Common myeloid progenitor, CD34-positive (primary cell): ENCODE measurements around the gene SLC5A9.
"Not testable (repeated sequence)": the region's sequence is repeated elsewhere in the genome, so short reads cannot be mapped to it uniquely, and the experiment has no call there.

ENCODE experiments used
- CTCF ChIA-PET: fragments of 350-600 bp; sonication (Branson Sonifier 250); formaldehyde crosslinking; loops from one replicate; lab custom pipeline; 2021; ENCODE audit warnings: antibody characterized with exemption; lab: Charles Lee
- POLR2A ChIA-PET: fragments of 350-600 bp; sonication (Branson Sonifier 250); formaldehyde crosslinking; loops from one replicate; lab custom pipeline; 2021; ENCODE audit warnings: antibody characterized with exemption; lab: Charles Lee
- DNase-seq, 3 donors: peaks; one replicate each; pipeline versions ENCODE4 v3.0.0 to v3.0.0-alpha.2; 2013
- H3K27ac ChIP-seq, 2 experiments: 1 replicate in 1 of 2; 2 replicates in 1 of 2; pipeline ENCODE4 v1.7.0; 2013; ENCODE audit warnings: inconsistent platforms in 2 of 2, low read length in 2 of 2, mild to moderate bottlenecking in 2 of 2, low read depth in 1 of 2, moderate library complexity in 1 of 2; ENCODE audit not compliant: severe bottlenecking in 2 of 2, insufficient read depth in 1 of 2, poor library complexity in 1 of 2
- H3K27me3 ChIP-seq, 5 experiments: replicated peaks in 2 of 5; 1 replicate in 3 of 5; 2 replicates in 2 of 5; pipeline versions ENCODE4 v1.6.1 to v1.7.0; 2013; ENCODE audit warnings: low read length in 4 of 5, mild to moderate bottlenecking in 2 of 5, moderate library complexity in 2 of 5, inconsistent platforms in 1 of 5; ENCODE audit not compliant: insufficient read depth in 5 of 5, control insufficient read depth in 4 of 5
- H3K36me3 ChIP-seq, 4 experiments: 1 replicate in 2 of 4; 2 replicates in 2 of 4; pipeline versions ENCODE4 v1.6.1 to v1.7.0; 2013; ENCODE audit warnings: low read length in 3 of 4, control low read depth in 1 of 4, mild to moderate bottlenecking in 1 of 4; ENCODE audit not compliant: control insufficient read depth in 4 of 4, insufficient read depth in 4 of 4
- H3K4me1 ChIP-seq, 4 experiments: 1 replicate in 3 of 4; 2 replicates in 1 of 4; pipeline versions ENCODE4 v1.6.1 to v1.7.1; 2013; ENCODE audit warnings: low read length in 3 of 4, mild to moderate bottlenecking in 3 of 4, control low read depth in 1 of 4, inconsistent platforms in 1 of 4, moderate library complexity in 1 of 4; ENCODE audit not compliant: control insufficient read depth in 4 of 4, insufficient read depth in 4 of 4; ENCODE audit errors: control extremely low read depth in 1 of 4
- H3K4me3 ChIP-seq, 7 experiments: 1 replicate in 4 of 7; 2 replicates in 3 of 7; pipeline versions ENCODE4 v1.5.1 to v1.7.0; 2013; ENCODE audit warnings: mild to moderate bottlenecking in 7 of 7, low read length in 6 of 7, moderate library complexity in 6 of 7, inconsistent platforms in 2 of 7, low read depth in 2 of 7, control low read depth in 1 of 7; ENCODE audit not compliant: insufficient read depth in 4 of 7, control insufficient read depth in 1 of 7; ENCODE audit errors: extremely low read depth in 1 of 7
- H3K9me3 ChIP-seq, 5 experiments: 1 replicate in 4 of 5; 2 replicates in 1 of 5; pipeline versions ENCODE4 v1.6.1 to v1.7.1; 2013; ENCODE audit warnings: low read length in 4 of 5, mild to moderate bottlenecking in 2 of 5, inconsistent platforms in 1 of 5, low read depth in 1 of 5, moderate library complexity in 1 of 5; ENCODE audit not compliant: control insufficient read depth in 4 of 5, insufficient read depth in 2 of 5; ENCODE audit errors: control extremely low read depth in 1 of 5
- WGBS: methylation state at CpG from one replicate; pipeline ENCODE4 v1.1.5; 2013; ENCODE audit not compliant: insufficient coverage; 5-methylcytosine and 5-hydroxymethylcytosine counted together

SLC5A9 gene

GRCh38 chr1:48208251-48208650, 14.3 kb upstream of the SLC5A9 start:
- DNase-seq = no peak
- Histone ChIP-seq H3K9me3 (no peaks in the 10 kb centered on the region), H3K27me3 (no peaks in the 10 kb centered on the region), H3K4me1 (no peaks in the 10 kb centered on the region), H3K4me3 (no peak overlapping the region), H3K36me3 (no peaks in the 10 kb centered on the region), H3K27ac (no peak overlapping the region)
- WGBS = 92% methylated on average over 12 of the region's 12 CpGs
- POLR2A ChIA-PET = no interaction called here
- CTCF ChIA-PET = interaction anchor here (1.2 to 1.5 kb wide), 2 partner anchors 99 to 102 kb away, joined by 3 to 7 read pairs; no protein-coding TSS in a partner anchor

GRCh38 chr1:48208652-48209051, 13.9 kb upstream of the SLC5A9 start:
- no peaks in the 10 kb centered on the region for H3K4me1 ChIP-seq
- ChIA-PET CTCF (interaction anchor here (1.2 to 1.5 kb wide), 2 partner anchors 99 to 102 kb away, joined by 3 to 7 read pairs; no protein-coding TSS in a partner anchor), POLR2A (no interaction called here)
- H3K4me3 ChIP-seq = no peak overlapping the region
- H3K27me3 ChIP-seq = no peaks in the 10 kb centered on the region
- H3K36me3 ChIP-seq = no peaks in the 10 kb centered on the region
- WGBS = 100% methylated on average over 2 of the region's 4 CpGs
- no peak overlapping the region for H3K27ac ChIP-seq
- no peak for DNase-seq
- H3K9me3 ChIP-seq = no peaks in the 10 kb centered on the region

GRCh38 chr1:48213462-48213861, 9.1 kb upstream of the SLC5A9 start:
- DNase-seq, POLR2A ChIA-PET, H3K4me3 ChIP-seq, H3K27ac ChIP-seq, H3K9me3 ChIP-seq, H3K4me1 ChIP-seq, H3K27me3 ChIP-seq, H3K36me3 ChIP-seq: not testable (repeated sequence)
- CTCF ChIA-PET = interaction anchor here (1.1 kb wide), 1 partner anchor 104 kb away, joined by 3 read pairs; no protein-coding TSS in a partner anchor
- WGBS = 97% methylated on average over 8 of the region's 8 CpGs

- DNase-seq, H3K36me3 ChIP-seq, POLR2A ChIA-PET, H3K4me1 ChIP-seq, CTCF ChIA-PET, H3K27ac ChIP-seq, H3K9me3 ChIP-seq, H3K27me3 ChIP-seq, H3K4me3 ChIP-seq: not testable (repeated sequence)
- WGBS = 100% methylated on average over 4 of the region's 6 CpGs
These were observed 8.2 kb upstream of the SLC5A9 start for GRCh38 chr1:48214366-48214765.

GRCh38 chr1:48214820-48215219, 7.7 kb upstream of the SLC5A9 start:
- Histone ChIP-seq H3K9me3 (no peaks in the 10 kb centered on the region), H3K4me1 (no peaks in the 10 kb centered on the region), H3K27ac (no peak overlapping the region), H3K4me3 (no peak overlapping the region), H3K36me3 (no peaks in the 10 kb centered on the region), H3K27me3 (peaks cover 0 to 2% (median 0%) of the 10 kb centered on the region in 5 experiments)
- POLR2A ChIA-PET = no interaction called here
- 88% methylated on average over 4 of the region's 4 CpGs for WGBS
- DNase-seq = no peak
- CTCF ChIA-PET = no interaction called here

- Histone ChIP-seq H3K4me1 (no peaks in the 10 kb centered on the region), H3K36me3 (no peaks in the 10 kb centered on the region), H3K27me3 (peaks cover 0 to 2% (median 0%) of the 10 kb centered on the region in 5 experiments), H3K4me3 (no peak overlapping the region), H3K27ac (no peak overlapping the region), H3K9me3 (no peaks in the 10 kb centered on the region)
- POLR2A ChIA-PET = interaction anchor here (1.2 kb wide), 1 partner anchor 8 kb away, joined by 3 read pairs; no protein-coding TSS in a partner anchor
- DNase-seq = no peak
- no CpG with 5 or more reads among the region's 1 CpG for WGBS
- CTCF ChIA-PET = no interaction called here
These were observed 7.3 kb upstream of the SLC5A9 start for GRCh38 chr1:48215222-48215621.

- POLR2A ChIA-PET = interaction anchor here (1.2 kb wide), 1 partner anchor 9 kb away, joined by 3 read pairs; no protein-coding TSS in a partner anchor
- WGBS = 100% methylated on average over 2 of the region's 2 CpGs
- CTCF ChIA-PET = interaction anchor here (1.4 kb wide), 1 partner anchor 11 kb away, joined by 3 read pairs; no protein-coding TSS in a partner anchor
These were observed 6.6 kb upstream of the SLC5A9 start for GRCh38 chr1:48215889-48216288.

More at GRCh38 chr1:48215889-48216288, 6.6 kb upstream of the SLC5A9 start:
- Histone ChIP-seq H3K27me3 (peaks cover 0 to 2% (median 0%) of the 10 kb centered on the region in 5 experiments), H3K36me3 (no peaks in the 10 kb centered on the region), H3K27ac (no peak overlapping the region), H3K4me1 (no peaks in the 10 kb centered on the region), H3K4me3 (no peak overlapping the region), H3K9me3 (no peaks in the 10 kb centered on the region)
- no peak for DNase-seq
